HCT116 (cell line): ENCODE data around the gene ZNF541. TPM values are rescaled to one million over a fixed set of nuclear protein-coding genes. Genes with fewer than 3 reads are reported as not detected.
A peak's percentile ranks its signal among the peaks of the same experiment; 100 is the strongest.

Experiments
- ATAC-seq: fragments of 200-7000 bp; cut with Tn5 transposase; 2 replicates; pipeline ENCODE4 v1.9.1; 2020; ENCODE audit warnings: mild to moderate bottlenecking, moderate library complexity
- BruUV-seq: library from RNA; stranded (reverse); fragments of 400-500 nt; replicated peaks from 2 replicates; lab custom pipeline; 2021; lab: Mats Ljungman, UMichigan
- CTCF ChIA-PET: fragments of 300-600 bp; sonication (Branson Sonifier 250); formaldehyde crosslinking; loops from one replicate; lab custom pipeline; 2021; ENCODE audit warnings: antibody characterized with exemption; lab: Charles Lee
- POLR2A ChIA-PET: fragments of 300-600, 350-600 bp; sonication (Branson Sonifier 250); formaldehyde crosslinking; loops from one replicate; lab custom pipeline; 2021; ENCODE audit warnings: antibody characterized with exemption; lab: Charles Lee
- RAD21 ChIA-PET, 2 experiments: fragments of 300-600 bp; sonication (Branson Sonifier 250); formaldehyde crosslinking; loops; one replicate each; lab custom pipeline; 2023; ENCODE audit warnings: low total read pairs in 2 of 2; ENCODE audit not compliant: uncharacterized antibody in 2 of 2, unreplicated experiment in 2 of 2, low non-redundant PET in 1 of 2; lab: Charles Lee
- DNase-seq: peaks from one replicate; pipeline ENCODE4 v3.0.0-alpha.2; 2010; ENCODE audit warnings: low read depth, low spot score
- H2AFZ ChIP-seq: fragments of 200-600 bp; shearing (Covaris generic), sonication (generic); 2 replicates; pipeline ENCODE4 v1.6.1; 2017; ENCODE audit warnings: low read depth, mixed run types, mixed read lengths, antibody characterized with exemption, low read length; ENCODE audit not compliant: poor library complexity, severe bottlenecking
- H3K27ac ChIP-seq: 2 replicates; pipeline ENCODE4 v1.5.1; 2012; ENCODE audit warnings: low read depth, low read length
- H3K27me3 ChIP-seq: fragments of 200-600 bp; sonication (generic); 2 replicates; pipeline ENCODE4 v1.6.1; 2016; ENCODE audit warnings: mixed run types, low read length, mixed read lengths; ENCODE audit not compliant: insufficient read depth
- H3K36me3 ChIP-seq, 2 experiments: fragments of 200-500 bp in 1 of 2; fragments of 200-600 bp in 1 of 2; sonication (Bioruptor generic) in 1 of 2; sonication (generic) in 1 of 2; 2 replicates each; pipeline versions ENCODE4 v1.5.1 to v1.6.1; 2014 to 2016; ENCODE audit warnings: low read length in 2 of 2, inconsistent platforms in 1 of 2, mixed read lengths in 1 of 2, mixed run types in 1 of 2; ENCODE audit not compliant: insufficient read depth in 2 of 2, control insufficient read depth in 1 of 2
- H3K4me1 ChIP-seq, 2 experiments: fragments of 200-600 bp in 1 of 2; sonication (generic) in 1 of 2; 2 replicates each; pipeline versions ENCODE4 v1.5.1 to v1.6.1; 2012 to 2017; ENCODE audit warnings: low read length in 2 of 2, inconsistent platforms in 1 of 2, mild to moderate bottlenecking in 1 of 2, mixed read lengths in 1 of 2, mixed run types in 1 of 2, moderate library complexity in 1 of 2; ENCODE audit not compliant: insufficient read depth in 2 of 2, control insufficient read depth in 1 of 2
- H3K4me2 ChIP-seq: fragments of 200-600 bp; sonication (generic); 2 replicates; pipeline ENCODE4 v1.6.1; 2017; ENCODE audit warnings: mixed run types, low read length, mixed read lengths
- H3K4me3 ChIP-seq, 2 experiments: fragments of 200-600 bp in 1 of 2; sonication (generic) in 1 of 2; replicated peaks in 1 of 2; 2 replicates each; pipeline ENCODE4 v1.5.1; 2011 to 2016; ENCODE audit warnings: low read length in 2 of 2, control low read depth in 1 of 2, low read depth in 1 of 2, mild to moderate bottlenecking in 1 of 2, mixed read lengths in 1 of 2, mixed run types in 1 of 2
- H3K79me2 ChIP-seq: fragments of 200-600 bp; sonication (generic); 2 replicates; pipeline ENCODE4 v1.6.1; 2017; ENCODE audit warnings: mild to moderate bottlenecking, mixed run types, low read length, moderate library complexity, mixed read lengths; ENCODE audit not compliant: insufficient read depth
- H3K9ac ChIP-seq: fragments of 200-600 bp; sonication (generic); 2 replicates; pipeline ENCODE4 v1.6.1; 2016; ENCODE audit warnings: low read length, mixed read lengths
- H3K9me2 ChIP-seq: fragments of 200-600 bp; sonication (generic), shearing (Covaris generic); 2 replicates; pipeline ENCODE4 v1.6.1; 2017; ENCODE audit warnings: mixed run types, mild to moderate bottlenecking, moderate library complexity; ENCODE audit not compliant: insufficient read depth
- H3K9me3 ChIP-seq, 2 experiments: fragments of 200-500 bp in 1 of 2; fragments of 200-600 bp in 1 of 2; sonication (Bioruptor generic) in 1 of 2; sonication (generic) in 1 of 2; 2 replicates each; pipeline ENCODE4 v1.6.1; 2014 to 2017; ENCODE audit warnings: low read length in 2 of 2, mixed read lengths in 2 of 2, inconsistent platforms in 1 of 2, low read depth in 1 of 2, mild to moderate bottlenecking in 1 of 2, mixed run types in 1 of 2, moderate library complexity in 1 of 2; ENCODE audit not compliant: control insufficient read depth in 1 of 2, insufficient read depth in 1 of 2
- H4K20me1 ChIP-seq: fragments of 200-600 bp; sonication (generic), shearing (Covaris generic); 2 replicates; pipeline ENCODE4 v1.6.1; 2017; ENCODE audit warnings: mixed run types, mild to moderate bottlenecking, moderate library complexity; ENCODE audit not compliant: insufficient read depth
- EZH2phosphoT487 ChIP-seq: fragments of 200-600 bp; IDR thresholded peaks from 2 replicates; pipeline ENCODE4 v1.6.1; 2018; ENCODE audit warnings: antibody characterized with exemption, borderline replicate concordance
- JUND ChIP-seq: IDR thresholded peaks from 2 replicates; pipeline ENCODE4 v1.6.1; 2012
- REST ChIP-seq: IDR thresholded peaks from 2 replicates; pipeline ENCODE4 v1.6.1; 2012; ENCODE audit warnings: low read depth
- YY1 ChIP-seq: IDR thresholded peaks from 2 replicates; pipeline ENCODE4 v1.6.1; 2011; ENCODE audit warnings: low read length, low read depth, moderate library complexity, mild to moderate bottlenecking; ENCODE audit not compliant: insufficient replicate concordance; ENCODE audit errors: extremely low read depth
- intact Hi-C: fragments of 100-400 bp; cut with micrococcal nuclease; formaldehyde crosslinking; loops from 2 replicates; pipeline ENCODE4 v1.10.0; 2022
- total RNA-seq: library from RNA; stranded (reverse); gene quantifications from one replicate; pipeline ENCODE4 v1.2.1, GENCODE V29; 2021; ENCODE audit not compliant: unreplicated experiment

The ZNF541 gene
- total RNA-seq, 1 experiment from 2014 or later, result not detected

- Histone ChIP-seq H3K79me2 (no peaks in the 10 kb centered on the region), H3K9me3 (no peaks in the 10 kb centered on the region), H3K9ac (no peak overlapping the region), H3K36me3 (no peaks in the 10 kb centered on the region), H3K4me3 (no peak overlapping the region), H3K27ac (no peak overlapping the region), H3K4me1 (no peaks in the 10 kb centered on the region), H3K4me2 (no peak overlapping the region), H3K9me2 (no peaks in the 10 kb centered on the region), H2AFZ (no peak overlapping the region), H4K20me1 (no peaks in the 10 kb centered on the region), H3K27me3 (no peaks in the 10 kb centered on the region)
- ATAC-seq (peak; percentile 55), DNase-seq (no peak)
- ChIA-PET CTCF (interaction anchor here (1.3 to 1.9 kb wide), 2 partner anchors 95 to 103 kb away, joined by 3 to 6 read pairs; no protein-coding TSS in a partner anchor), POLR2A (no interaction called here), RAD21 (no interaction called here)
- intact Hi-C loops, result no loop called here
- TF ChIP-seq YY1 (no peak), JUND (no peak), REST (no peak), EZH2phosphoT487 (no peak)
- no TSS peak for BruUV-seq
Observed at GRCh38 chr19:47531640-47532387, 41.1 kb downstream of the ZNF541 start.
